ENCODE results near the gene G6PD. TPM values are rescaled to one million over a fixed set of nuclear protein-coding genes. Genes with fewer than 3 reads are reported as not detected.
"Not testable (repeated sequence)": the region's sequence is repeated elsewhere in the genome, so short reads cannot be mapped to it uniquely, and the experiment has no call there.

G6PD gene
- total RNA-seq, 1 experiment from 2014 or later = 68.7 TPM

DNA sequence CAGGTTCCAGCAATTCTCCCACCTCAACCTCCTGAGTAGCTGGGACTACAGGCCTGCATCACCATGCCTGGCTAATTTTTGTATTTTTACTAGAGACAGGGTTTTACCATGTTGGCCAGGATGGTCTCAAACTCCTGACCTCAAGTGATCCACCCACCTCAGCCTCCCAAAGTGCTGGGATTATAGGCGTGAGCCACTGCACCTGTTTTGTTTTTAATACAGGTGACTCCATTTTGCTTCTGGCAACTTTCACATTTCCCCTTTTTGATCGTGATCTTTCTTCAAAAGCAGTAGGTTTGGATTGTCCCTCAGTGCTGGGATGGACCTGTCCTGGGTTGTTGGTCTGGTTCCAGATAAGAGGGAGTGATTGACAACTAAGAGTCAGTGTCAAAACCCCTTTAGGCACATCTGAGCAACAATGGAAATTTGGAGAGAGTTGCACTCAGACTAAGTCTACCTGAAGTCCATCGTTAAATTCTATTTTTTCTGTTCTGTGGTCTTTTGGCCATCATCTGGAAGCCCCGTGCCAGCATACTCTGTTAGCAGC, 50.0 kb downstream of the G6PD start:
- not testable (repeated sequence) for H2AK5ac ChIP-seq (ENCODE audit: insufficient read length, low read length); H4K20me1 ChIP-seq (ENCODE audit: control insufficient read depth, insufficient read depth, insufficient read length); H2BK5ac ChIP-seq (ENCODE audit: insufficient read length, low read length); H3K9ac ChIP-seq (ENCODE audit: extremely low read depth, insufficient read length, low read length); H3K9me3 ChIP-seq (ENCODE audit: control insufficient read depth, low read depth, low read length); H2BK12ac ChIP-seq (ENCODE audit: insufficient read length, low read depth, low read length); H3T11ph ChIP-seq (ENCODE audit: low read length); H3K4me1 ChIP-seq (ENCODE audit: insufficient read depth, low read length); H4K5ac ChIP-seq (ENCODE audit: insufficient read length, low read depth, low read length); H3K14ac ChIP-seq (ENCODE audit: insufficient read depth, low read length); H3K4me1 Mint-ChIP-seq; H4K8ac ChIP-seq (replicated peaks; ENCODE audit: insufficient read length, low read depth, low read length); H2BK120ac ChIP-seq (ENCODE audit: low read depth, low read length, poor library complexity, severe bottlenecking); H3K23ac ChIP-seq (ENCODE audit: insufficient read length, low read depth, low read length); H3K27me3 Mint-ChIP-seq (ENCODE audit: low read depth); H3K27me3 ChIP-seq (ENCODE audit: insufficient read depth, low read length); H3K27ac Mint-ChIP-seq; H2BK20ac ChIP-seq (ENCODE audit: low read depth, low read length, poor library complexity, severe bottlenecking); H3K4ac ChIP-seq (ENCODE audit: low read depth, low read length); H3K27ac ChIP-seq (ENCODE audit: insufficient read length, low read depth, low read length); H3K23me2 ChIP-seq (ENCODE audit: insufficient read length, low read depth, low read length, poor library complexity, severe bottlenecking); H3K79me1 ChIP-seq (ENCODE audit: insufficient read depth, low read depth, low read length, poor library complexity, severe bottlenecking); H3K56ac ChIP-seq (ENCODE audit: insufficient read length, low read depth, low read length); H3K4me3 Mint-ChIP-seq; H3K18ac ChIP-seq (ENCODE audit: insufficient read length, low read depth, low read length); H4K91ac ChIP-seq (ENCODE audit: insufficient read length, low read depth, low read length); H3K36me3 Mint-ChIP-seq (ENCODE audit: insufficient read depth in 1 of 3, low read depth in 3 of 3); H2AFZ ChIP-seq (ENCODE audit: low read length); H3K4me2 ChIP-seq (ENCODE audit: insufficient read depth, insufficient read length, low read length); H3K79me2 ChIP-seq (ENCODE audit: insufficient read depth, low read length); DNase-seq; H2BK15ac ChIP-seq (ENCODE audit: low read depth, low read length)
- WGBS (ENCODE audit: extremely low coverage, insufficient read length, low lambda C conversion rate) = no CpG with 5 or more reads among the region's 4 CpGs
- peaks cover 51 to 61% of the 10 kb centered on the region in 2 experiments for H3K9me3 Mint-ChIP-seq

All from H9 (cell line).